Fibroblast of villous mesenchyme (primary cell): ENCODE results near the gene MYH7. TPM values are rescaled to one million over a fixed set of nuclear protein-coding genes. Genes with fewer than 3 reads are reported as not detected.

ENCODE experiments used
- DNase-seq: peaks from one replicate; pipeline ENCODE4 v3.0.0-alpha.2; 2010; ENCODE audit warnings: low read depth
- H3K4me3 ChIP-seq: 2 replicates; pipeline ENCODE4 v1.5.1; 2011; ENCODE audit warnings: low read depth, mild to moderate bottlenecking, low read length
- CTCF ChIP-seq: IDR thresholded peaks from 2 replicates; pipeline ENCODE4 v1.5.1; 2012; ENCODE audit warnings: low read depth, mild to moderate bottlenecking, low read length; ENCODE audit not compliant: insufficient read depth
- total RNA-seq: library from RNA; depleted of rRNA; stranded (reverse); fragments of >200 nt; gene quantifications from 2 replicates; pipeline ENCODE4 v1.2.3, GENCODE V29; 2012

MYH7 gene
- total RNA-seq, 1 donor, result not detected

DNA sequence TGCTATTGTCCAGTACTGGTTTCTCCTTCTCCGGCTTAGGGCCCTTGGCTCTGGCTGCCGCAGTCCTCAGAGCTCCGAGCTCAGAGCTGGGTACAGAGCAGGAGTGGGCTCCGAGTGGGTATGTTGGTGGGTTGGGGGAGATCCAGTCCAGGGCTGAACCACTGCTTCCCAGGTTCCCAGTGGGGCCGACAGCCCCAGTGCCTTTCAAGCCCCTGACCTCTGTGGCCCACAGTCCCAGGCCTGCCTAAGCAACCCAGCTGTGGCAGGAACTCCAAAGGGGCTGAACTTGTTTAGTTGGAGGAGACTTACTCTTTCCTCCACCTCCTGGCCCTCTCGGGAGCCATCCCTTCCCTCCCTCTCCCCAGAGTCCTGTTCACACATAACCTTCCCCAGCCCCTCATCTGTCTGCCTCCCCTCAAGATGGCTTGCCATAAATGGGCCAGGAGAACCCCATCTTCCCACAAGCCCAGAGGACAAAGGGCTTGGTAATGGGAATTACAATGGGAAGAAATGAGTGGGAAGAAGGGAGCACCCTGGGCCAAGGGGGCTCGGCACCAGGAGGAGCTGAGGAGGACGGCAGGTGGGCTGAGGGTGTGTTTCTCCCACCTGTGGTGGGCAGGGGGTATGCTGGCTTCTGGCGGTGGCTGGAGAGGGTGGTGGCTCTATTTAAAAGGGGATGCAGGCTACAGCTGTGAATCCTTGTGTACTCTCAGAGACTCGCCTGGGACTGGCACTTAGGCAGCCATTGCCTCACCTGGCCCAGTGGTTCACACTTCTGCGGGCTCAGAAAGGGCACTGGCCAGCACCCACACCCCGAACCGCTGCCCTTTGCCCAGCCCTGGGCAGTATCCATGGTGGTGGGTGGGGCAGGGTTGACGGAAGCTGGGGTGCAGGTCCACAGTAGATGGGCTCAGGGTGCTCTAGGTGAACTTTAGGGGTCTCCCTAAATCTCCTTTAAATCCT lies 23.6 kb downstream of the MYH7 start:
- H3K4me3 ChIP-seq, result no peak overlapping the region
- no peak for DNase-seq
- TF ChIP-seq CTCF, result no peak

DNA sequence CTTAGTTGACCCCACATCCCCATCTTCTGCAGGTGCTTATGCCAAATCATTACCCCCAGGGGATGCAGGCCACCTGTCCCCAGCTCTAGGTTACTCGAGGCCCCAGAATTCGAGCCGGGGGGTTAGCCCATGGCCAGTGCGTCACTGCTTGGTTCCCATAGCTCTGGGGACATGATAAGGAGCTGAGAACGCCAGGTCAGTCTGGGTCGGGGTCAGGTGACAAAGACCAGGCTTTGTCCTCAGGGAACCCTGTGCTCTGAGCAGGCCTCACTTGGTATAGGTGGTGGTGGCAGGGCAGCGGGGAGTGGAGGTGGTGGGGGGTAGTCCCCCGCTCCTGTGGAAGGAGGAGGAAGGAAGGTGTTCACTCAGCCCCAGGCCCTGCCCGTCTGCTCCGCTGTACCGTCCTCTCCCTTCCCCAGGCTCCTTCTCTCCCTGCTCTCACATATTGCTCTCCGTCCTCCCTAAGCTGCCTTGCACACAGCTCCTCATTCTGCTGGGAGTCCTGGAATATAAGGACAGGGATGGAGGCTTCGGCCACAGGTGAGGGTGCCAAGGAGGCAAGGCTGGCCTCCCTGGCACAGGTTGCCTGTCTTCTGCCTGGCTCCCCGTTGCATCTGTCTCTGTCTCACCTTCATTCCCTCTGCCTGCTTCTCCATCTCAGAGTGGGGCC lies 25.4 kb downstream of the MYH7 start:
- no peak for TF ChIP-seq CTCF
- H3K4me3 ChIP-seq, result no peak overlapping the region
- DNase-seq, result no peak

DNA sequence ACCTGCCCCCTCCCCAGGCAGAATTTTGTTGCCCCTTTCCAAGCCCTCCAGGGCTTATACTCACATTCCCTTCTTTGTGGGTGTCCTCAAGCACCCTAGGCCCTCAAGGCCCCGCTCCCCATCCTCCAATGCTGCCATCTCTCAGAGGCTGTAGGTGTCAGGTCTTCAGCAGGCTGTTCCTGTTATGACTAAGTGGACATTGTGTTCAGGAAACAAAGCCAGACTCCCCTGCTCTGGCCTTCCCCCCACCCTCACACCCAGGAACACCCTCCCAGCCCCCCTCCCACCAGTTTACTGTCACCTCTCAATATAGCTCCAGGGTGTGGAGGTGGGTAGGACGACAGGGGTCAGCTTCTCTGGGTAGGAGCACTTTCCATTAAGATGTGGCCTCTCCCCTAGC lies 26.0 kb downstream of the MYH7 start:
- no peak for TF ChIP-seq CTCF
- H3K4me3 ChIP-seq, result no peak overlapping the region
- DNase-seq, result no peak

DNA sequence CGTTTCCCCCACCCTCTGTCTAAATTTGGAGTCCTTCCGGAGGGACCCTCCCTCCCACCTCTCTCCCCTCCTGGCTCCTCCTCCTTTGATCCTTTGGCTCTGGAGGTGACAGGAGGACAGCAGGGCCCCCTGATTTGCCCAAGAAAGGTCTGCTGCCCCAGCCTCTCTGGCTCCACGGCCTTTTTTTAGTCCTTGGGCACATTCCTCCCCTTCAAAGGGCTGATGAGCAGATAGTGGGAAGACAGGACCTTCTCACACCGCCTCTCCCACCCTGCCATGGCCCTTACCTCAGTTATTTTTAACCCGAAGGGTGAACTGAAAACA lies 27.2 kb downstream of the MYH7 start:
- no peak for TF ChIP-seq CTCF
- no peak overlapping the region for H3K4me3 ChIP-seq
- DNase-seq, result no peak

DNA sequence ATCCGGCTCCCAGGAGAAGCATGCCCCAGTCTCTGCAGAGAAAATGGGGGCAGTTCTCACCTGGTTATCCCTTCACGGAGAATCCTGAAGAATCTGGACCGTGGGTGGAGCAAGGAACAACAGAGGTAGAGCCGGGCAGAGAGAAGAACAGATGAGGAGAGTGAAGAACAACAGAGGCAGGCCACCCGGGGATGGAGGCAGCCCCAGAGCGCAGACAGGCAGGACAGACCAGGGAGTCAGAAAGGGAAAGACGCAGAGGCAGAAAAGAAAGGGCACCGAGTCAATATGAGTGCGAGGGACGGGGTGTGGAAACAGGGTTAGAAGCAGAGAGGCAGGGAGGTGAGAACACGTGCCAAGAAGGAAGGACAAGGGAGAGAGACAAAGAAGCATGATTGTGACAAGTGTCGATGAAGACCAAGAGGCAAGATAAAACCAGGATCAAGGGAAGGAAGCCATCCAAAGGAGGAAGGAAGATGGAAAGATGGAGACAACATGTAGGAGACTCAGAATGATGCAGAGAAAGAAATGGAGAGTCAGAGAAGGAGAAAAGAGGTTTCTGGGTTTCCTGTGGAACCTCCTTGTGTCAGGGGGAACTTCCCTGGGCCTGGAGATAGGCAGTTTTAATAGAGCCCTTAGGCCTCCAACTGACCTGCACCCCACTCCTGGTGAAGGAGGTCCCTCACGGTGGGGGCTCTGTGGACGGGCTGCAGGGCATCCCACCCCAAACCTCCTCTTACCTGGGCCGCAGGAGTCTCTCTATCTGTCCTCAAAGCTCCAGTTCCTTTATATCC lies 27.7 kb downstream of the MYH7 start, which contains the start of gene MYH6:
Gene MYH6, minus strand, starts transcription at position 758 of the 791 bp plus-strand sequence. CDS start 1,050 bp downstream, outside the sequence.
- TF ChIP-seq CTCF, result no peak
- no peak within 1 kb of the TSS for H3K4me3 ChIP-seq
- no peak for DNase-seq

DNA sequence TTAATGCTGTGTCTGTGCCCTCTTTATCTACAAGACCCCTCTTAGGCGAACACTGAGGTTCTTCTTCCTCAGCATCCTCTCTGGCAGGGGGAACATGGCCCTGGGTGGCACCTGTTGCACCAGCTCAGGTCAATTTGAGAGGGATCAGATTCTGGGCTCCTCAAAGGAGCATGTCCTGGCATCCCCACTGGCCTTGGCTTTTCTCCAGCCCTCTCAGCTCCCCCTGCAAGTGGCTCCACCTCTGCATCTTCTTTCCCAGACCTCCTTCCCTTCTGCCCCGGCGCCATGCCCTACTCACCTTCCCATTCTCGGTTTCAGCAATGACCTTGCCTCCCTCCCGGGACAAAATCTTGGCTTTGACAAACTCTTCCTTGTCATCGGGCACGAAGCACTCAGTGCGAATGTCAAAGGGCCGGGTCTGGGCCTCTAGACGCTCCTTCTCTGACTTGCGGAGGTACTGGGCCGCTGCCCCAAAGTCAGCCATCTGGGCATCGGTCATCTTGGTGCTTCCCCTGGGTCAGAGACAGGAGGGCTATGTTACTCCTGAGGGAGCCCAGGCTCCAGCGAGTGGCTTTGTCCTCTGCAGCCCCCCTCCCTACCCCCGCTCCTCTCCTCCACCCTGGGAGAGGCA lies 28.6 kb downstream of the MYH7 start:
- H3K4me3 ChIP-seq, result no peak overlapping the region
- DNase-seq, result no peak
- no peak for TF ChIP-seq CTCF
